ENCODE data around the gene SFXN1. TPM values are rescaled to one million over a fixed set of nuclear protein-coding genes. Genes with fewer than 3 reads are reported as not detected.

Gene SFXN1
- total and polyA plus RNA-seq, 12 donors: 10.1 to 142 (median 57.6) TPM

GRCh38 chr5:175573493-175574269 lies 95.3 kb downstream of the SFXN1 start:
- no peaks in the 10 kb centered on the region for H3K4me1 ChIP-seq (replicated peaks in 1 of 2)
- no peak overlapping the region for H3K4me3 ChIP-seq
- DNase-seq: no peak
- peaks cover 7% of the 10 kb centered on the region for H3K27me3 ChIP-seq
- H3K27ac ChIP-seq: no peak overlapping the region
- intact Hi-C loops (cut with DNase I): no loop called here
- TF ChIP-seq CTCF (IDR thresholded peaks at IDR 0.05) (no peak), POLR2A (IDR thresholded peaks at IDR 0.05) (no peak)
- 24 to 33% (median 29%) methylated on average over 15 of the region's 15 CpGs for WGBS, 4 donors
- no peaks in the 10 kb centered on the region for H3K9me3 ChIP-seq (replicated peaks in 1 of 3)
- no peaks in the 10 kb centered on the region for H3K36me3 ChIP-seq (replicated peaks in 1 of 2)

GRCh38 chr5:175575301-175575700 lies 96.9 kb downstream of the SFXN1 start:
- WGBS, 4 donors: 60 to 85% (median 83%) methylated on average over 2 of the region's 2 CpGs
- intact Hi-C loops (cut with DNase I): no loop called here
- no peak overlapping the region for H3K4me3 ChIP-seq
- no peak overlapping the region for H3K27ac ChIP-seq
- no peaks in the 10 kb centered on the region for H3K36me3 ChIP-seq (replicated peaks in 1 of 2)
- no peaks in the 10 kb centered on the region for H3K4me1 ChIP-seq (replicated peaks in 1 of 2)
- peaks cover 7% of the 10 kb centered on the region for H3K27me3 ChIP-seq
- no peak for DNase-seq
- H3K9me3 ChIP-seq (replicated peaks in 1 of 3): no peaks in the 10 kb centered on the region
- TF ChIP-seq POLR2A (IDR thresholded peaks at IDR 0.05): no peak
- TF ChIP-seq CTCF (IDR thresholded peaks at IDR 0.05): no peak

- Histone ChIP-seq H3K4me1 (replicated peaks in 1 of 2) (no peaks in the 10 kb centered on the region), H3K27ac (no peak overlapping the region), H3K27me3 (peaks cover 7% of the 10 kb centered on the region), H3K9me3 (replicated peaks in 1 of 3) (no peaks in the 10 kb centered on the region), H3K36me3 (replicated peaks in 1 of 2) (no peaks in the 10 kb centered on the region), H3K4me3 (no peak overlapping the region)
- TF ChIP-seq POLR2A (IDR thresholded peaks at IDR 0.05) (no peak), CTCF (IDR thresholded peaks at IDR 0.05) (no peak)
- 34 to 72% (median 62%) methylated on average over 3 to 7 of the region's 7 CpGs for WGBS, 4 donors
- intact Hi-C loops (cut with DNase I): no loop called here
- DNase-seq: no peak
These were observed 97.7 kb downstream of the SFXN1 start for GRCh38 chr5:175576096-175576495.

- WGBS, 4 donors: 69 to 85% (median 83%) methylated on average over 6 of the region's 6 CpGs
- no peak for DNase-seq
- TF ChIP-seq CTCF (IDR thresholded peaks at IDR 0.05): no peak
- no peak for TF ChIP-seq POLR2A (IDR thresholded peaks at IDR 0.05)
- intact Hi-C loops (cut with DNase I): no loop called here
- H3K27ac ChIP-seq: no peak overlapping the region
- H3K36me3 ChIP-seq (replicated peaks in 1 of 2): no peaks in the 10 kb centered on the region
- H3K4me3 ChIP-seq: no peak overlapping the region
- no peaks in the 10 kb centered on the region for H3K9me3 ChIP-seq (replicated peaks in 1 of 3)
- no peaks in the 10 kb centered on the region for H3K4me1 ChIP-seq (replicated peaks in 1 of 2)
- H3K27me3 ChIP-seq: peaks cover 7% of the 10 kb centered on the region
These were observed 98.2 kb downstream of the SFXN1 start for GRCh38 chr5:175576591-175576990.

Other genes starting within 250 kb of the SFXN1 start
- 1 to 10 TPM in 1 of 9 donors, under 1 TPM in 8; under 0.01 to 1.3 (median 0.35) TPM for gene DRD1, start 34.4 kb upstream of the SFXN1 start, total RNA-seq
- under 1 TPM; 0.09 to 0.24 (median 0.16) TPM for gene DRD1, start 34.4 kb upstream of the SFXN1 start, polyA plus RNA-seq
- 1 to 10 TPM in 8 of 9 donors, under 1 TPM in 1; 0.22 to 7.3 (median 5.2) TPM for gene HRH2, start 179.5 kb downstream of the SFXN1 start, total RNA-seq
- gene HRH2, start 179.5 kb downstream of the SFXN1 start, polyA plus RNA-seq: 1 to 10 TPM; 1.8 to 2.9 (median 2.7) TPM

Measured in adrenal gland (tissue), 12 donors.